ENCODE data around the gene GLTP. TPM values are rescaled to one million over a fixed set of nuclear protein-coding genes. Genes with fewer than 3 reads are reported as not detected.

The GLTP gene
- total RNA-seq, 1 experiment from 2014 or later = 15.5 TPM

- Histone ChIP-seq H3K4ac (ENCODE audit: low read depth, low read length) (no peak overlapping the region), H3K23ac (ENCODE audit: insufficient read length, low read depth, low read length) (no peak overlapping the region), H3K79me2 (ENCODE audit: insufficient read depth, low read length) (no peaks in the 10 kb centered on the region), H3K23me2 (ENCODE audit: insufficient read length, low read depth, low read length, poor library complexity, severe bottlenecking) (no peaks in the 10 kb centered on the region), H3K27me3 (ENCODE audit: insufficient read depth, low read length) (no peaks in the 10 kb centered on the region), H4K20me1 (ENCODE audit: control insufficient read depth, insufficient read depth, insufficient read length) (no peaks in the 10 kb centered on the region), H3K9me3 (ENCODE audit: control insufficient read depth, low read depth, low read length) (no peaks in the 10 kb centered on the region), H2BK5ac (ENCODE audit: insufficient read length, low read length) (no peak overlapping the region), H2BK12ac (ENCODE audit: insufficient read length, low read depth, low read length) (no peak overlapping the region), H3K18ac (ENCODE audit: insufficient read length, low read depth, low read length) (no peak overlapping the region), H3K9ac (ENCODE audit: extremely low read depth, insufficient read length, low read length) (no peak overlapping the region), H3K79me1 (ENCODE audit: insufficient read depth, low read depth, low read length, poor library complexity, severe bottlenecking) (no peaks in the 10 kb centered on the region), H3K56ac (ENCODE audit: insufficient read length, low read depth, low read length) (no peak overlapping the region), H3K14ac (ENCODE audit: insufficient read depth, low read length) (no peak overlapping the region), H2AK5ac (ENCODE audit: insufficient read length, low read length) (no peak overlapping the region), H3K4me2 (ENCODE audit: insufficient read depth, insufficient read length, low read length) (no peak overlapping the region), H4K91ac (ENCODE audit: insufficient read length, low read depth, low read length) (no peak overlapping the region), H2BK20ac (ENCODE audit: low read depth, low read length, poor library complexity, severe bottlenecking) (no peak overlapping the region), H3K27ac (ENCODE audit: insufficient read length, low read depth, low read length) (no peak overlapping the region), H2BK120ac (ENCODE audit: low read depth, low read length, poor library complexity, severe bottlenecking) (no peak overlapping the region), H4K8ac (replicated peaks; ENCODE audit: insufficient read length, low read depth, low read length) (no peak overlapping the region), H3K4me1 (ENCODE audit: insufficient read depth, low read length) (no peaks in the 10 kb centered on the region), H2BK15ac (ENCODE audit: low read depth, low read length) (no peak overlapping the region), H3T11ph (ENCODE audit: low read length) (no peak overlapping the region), H4K5ac (ENCODE audit: insufficient read length, low read depth, low read length) (no peak overlapping the region), H2AFZ (ENCODE audit: low read length) (no peak overlapping the region)
- H3K9me3 Mint-ChIP-seq = no peaks in the 10 kb centered on the region; a peak in 1 of 5 replicates
- no peak overlapping the region for H3K4me3 Mint-ChIP-seq
- H3K36me3 Mint-ChIP-seq (ENCODE audit: insufficient read depth in 1 of 3, low read depth in 3 of 3) = peaks cover 14 to 36% (median 18%) of the 10 kb centered on the region in 3 experiments; a peak in 6 of 7 replicates
- H3K27me3 Mint-ChIP-seq (ENCODE audit: low read depth) = no peaks in the 10 kb centered on the region; the same call in none of the 2 replicates
- no peak for DNase-seq
- WGBS (ENCODE audit: extremely low coverage, insufficient read length, low lambda C conversion rate) = no CpG with 5 or more reads among the region's 4 CpGs
- no peak overlapping the region for H3K27ac Mint-ChIP-seq
- TF ChIP-seq, protein P1, sequence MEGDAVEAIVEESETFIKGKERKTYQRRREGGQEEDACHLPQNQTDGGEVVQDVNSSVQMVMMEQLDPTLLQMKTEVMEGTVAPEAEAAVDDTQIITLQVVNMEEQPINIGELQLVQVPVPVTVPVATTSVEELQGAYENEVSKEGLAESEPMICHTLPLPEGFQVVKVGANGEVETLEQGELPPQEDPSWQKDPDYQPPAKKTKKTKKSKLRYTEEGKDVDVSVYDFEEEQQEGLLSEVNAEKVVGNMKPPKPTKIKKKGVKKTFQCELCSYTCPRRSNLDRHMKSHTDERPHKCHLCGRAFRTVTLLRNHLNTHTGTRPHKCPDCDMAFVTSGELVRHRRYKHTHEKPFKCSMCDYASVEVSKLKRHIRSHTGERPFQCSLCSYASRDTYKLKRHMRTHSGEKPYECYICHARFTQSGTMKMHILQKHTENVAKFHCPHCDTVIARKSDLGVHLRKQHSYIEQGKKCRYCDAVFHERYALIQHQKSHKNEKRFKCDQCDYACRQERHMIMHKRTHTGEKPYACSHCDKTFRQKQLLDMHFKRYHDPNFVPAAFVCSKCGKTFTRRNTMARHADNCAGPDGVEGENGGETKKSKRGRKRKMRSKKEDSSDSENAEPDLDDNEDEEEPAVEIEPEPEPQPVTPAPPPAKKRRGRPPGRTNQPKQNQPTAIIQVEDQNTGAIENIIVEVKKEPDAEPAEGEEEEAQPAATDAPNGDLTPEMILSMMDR (conservative IDR thresholded peaks at IDR 0.05) = no peak
- H3K4me1 Mint-ChIP-seq = peaks cover 0 to 6% of the 10 kb centered on the region in 2 experiments; a peak in 2 of 4 replicates
These were observed 41.6 kb upstream of the GLTP start for GRCh38 chr12:109921982-109922381.

Data from H9 (cell line).